ENCODE results near the gene NSD2. TPM values are rescaled to one million over a fixed set of nuclear protein-coding genes. Genes with fewer than 3 reads are reported as not detected.

The NSD2 gene
- total and polyA plus RNA-seq, 2 donors (not counting 1 experiment from before 2014, with no cell fraction given) = 26.6 to 68.4 TPM

DNA sequence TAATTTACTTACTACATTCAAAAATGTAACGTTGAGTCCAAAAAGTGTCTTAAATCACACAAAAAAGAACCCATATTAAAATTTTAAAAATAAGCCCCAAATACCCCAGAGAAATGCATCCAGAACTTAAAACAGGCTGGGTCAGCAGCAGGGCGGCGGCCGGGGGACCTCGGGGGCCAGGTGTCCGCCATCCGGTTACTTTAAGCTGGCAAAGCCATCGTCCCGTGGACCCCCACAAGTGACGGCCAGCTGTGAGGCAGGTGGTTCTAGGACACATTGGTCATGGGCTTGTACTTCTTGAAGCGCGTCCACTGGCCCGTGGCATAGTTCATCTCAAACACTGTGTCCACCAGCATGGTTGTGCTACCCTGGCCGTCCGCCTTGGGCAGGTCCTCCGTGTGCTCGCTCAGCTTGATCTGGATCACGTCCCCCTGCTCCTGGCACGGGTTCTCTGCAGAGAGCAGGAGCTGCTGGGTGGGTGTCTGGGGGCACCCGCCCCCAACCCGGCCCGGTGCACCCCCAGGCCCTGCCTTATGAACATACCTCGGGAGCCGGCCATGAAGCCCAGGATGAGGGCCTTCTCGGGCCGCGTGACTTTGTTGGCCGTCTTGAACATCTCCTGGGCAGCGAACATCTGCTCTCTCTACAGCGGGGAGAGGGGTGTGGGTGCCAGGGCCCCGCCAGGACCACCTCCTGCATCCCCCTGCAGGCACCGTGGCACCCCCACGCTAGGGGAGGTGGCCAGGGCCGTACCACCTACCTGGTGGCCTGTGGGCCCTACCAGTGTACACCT lies 112.1 kb downstream of the NSD2 start:
- no peak for DNase-seq (ENCODE audit: low read depth in 2 of 2)
- no peak overlapping the region for H3K4me3 ChIP-seq (replicated peaks in 1 of 4; ENCODE audit: control extremely low read depth in 1 of 4, insufficient read depth in 1 of 4, low read depth in 3 of 4, low read length in 4 of 4)
- no peaks in the 10 kb centered on the region for H4K20me1 ChIP-seq (ENCODE audit: control insufficient read depth, extremely low read depth, insufficient read depth, low read length)
- H3K79me2 ChIP-seq (ENCODE audit: control insufficient read depth, insufficient read depth, low read length) = no peaks in the 10 kb centered on the region
- no peaks in the 10 kb centered on the region for H3K4me1 ChIP-seq (ENCODE audit: control insufficient read depth, extremely low read depth, insufficient read depth, low read length)
- H3K9me3 ChIP-seq (ENCODE audit: control insufficient read depth, insufficient read depth, low read depth, low read length) = no peaks in the 10 kb centered on the region
- H2AFZ ChIP-seq (ENCODE audit: low read length) = no peak overlapping the region
- H3K36me3 ChIP-seq (ENCODE audit: control insufficient read depth, insufficient read depth, low read length) = peaks cover 49% of the 10 kb centered on the region
- TF ChIP-seq CTCF (conservative IDR thresholded peaks at IDR 0.05 in 1 of 2, IDR thresholded peaks at IDR 0.05 in 1 of 2; ENCODE audit: low read depth in 1 of 2, low read length in 2 of 2) (no peak), EZH2 (IDR thresholded peaks at IDR 0.05; ENCODE audit: low read length, missing control alignments) (no peak)
- no peaks in the 10 kb centered on the region for H3K27me3 ChIP-seq (ENCODE audit: control insufficient read depth, insufficient read depth, low read length)
- H3K9ac ChIP-seq (ENCODE audit: insufficient read depth, low read length) = no peak overlapping the region
- H3K27ac ChIP-seq (ENCODE audit: insufficient read depth, low read length) = no peak overlapping the region
- no peak overlapping the region for H3K4me2 ChIP-seq (ENCODE audit: extremely low read depth, insufficient read depth, low read length)

DNA sequence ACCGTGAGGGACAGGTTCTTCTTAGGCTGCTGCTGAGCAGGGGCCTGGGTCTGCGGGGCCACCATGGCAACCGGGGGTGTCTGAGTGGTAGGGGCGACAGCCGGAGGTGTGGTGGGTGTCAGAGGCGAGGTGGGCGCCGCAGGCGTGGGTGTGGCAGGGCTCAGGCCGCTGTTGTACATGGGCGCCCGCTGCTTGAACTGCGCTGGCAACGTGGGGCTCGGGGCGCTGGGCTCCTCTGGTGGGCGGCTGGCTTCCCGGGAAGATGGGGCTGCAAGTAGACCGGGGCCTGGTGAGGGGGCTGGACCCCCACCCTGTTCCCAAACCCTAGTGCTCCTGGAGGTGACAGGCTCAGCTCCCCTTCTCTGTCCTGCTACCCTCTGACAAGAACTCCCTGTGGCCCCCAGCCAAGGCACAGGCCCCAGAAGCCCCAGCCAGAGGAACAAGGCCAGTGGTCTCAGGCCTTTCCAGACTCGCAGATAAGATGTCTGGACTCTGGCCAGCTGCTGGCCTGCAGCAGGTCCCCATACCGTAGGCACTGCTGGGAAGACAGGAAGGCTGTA lies 112.7 kb downstream of the NSD2 start:
- Histone ChIP-seq H3K4me3 (replicated peaks in 1 of 4; ENCODE audit: control extremely low read depth in 1 of 4, insufficient read depth in 1 of 4, low read depth in 3 of 4, low read length in 4 of 4) (no peak overlapping the region), H3K27ac (ENCODE audit: insufficient read depth, low read length) (no peak overlapping the region), H3K4me2 (ENCODE audit: extremely low read depth, insufficient read depth, low read length) (no peak overlapping the region), H3K9me3 (ENCODE audit: control insufficient read depth, insufficient read depth, low read depth, low read length) (no peaks in the 10 kb centered on the region), H4K20me1 (ENCODE audit: control insufficient read depth, extremely low read depth, insufficient read depth, low read length) (no peaks in the 10 kb centered on the region), H3K9ac (ENCODE audit: insufficient read depth, low read length) (no peak overlapping the region), H3K79me2 (ENCODE audit: control insufficient read depth, insufficient read depth, low read length) (no peaks in the 10 kb centered on the region), H3K4me1 (ENCODE audit: control insufficient read depth, extremely low read depth, insufficient read depth, low read length) (no peaks in the 10 kb centered on the region), H3K27me3 (ENCODE audit: control insufficient read depth, insufficient read depth, low read length) (no peaks in the 10 kb centered on the region), H2AFZ (ENCODE audit: low read length) (no peak overlapping the region), H3K36me3 (ENCODE audit: control insufficient read depth, insufficient read depth, low read length) (peaks cover 46% of the 10 kb centered on the region)
- no peak for TF ChIP-seq CTCF (conservative IDR thresholded peaks at IDR 0.05 in 1 of 2, IDR thresholded peaks at IDR 0.05 in 1 of 2; ENCODE audit: low read depth in 1 of 2, low read length in 2 of 2)
- no peak for DNase-seq (ENCODE audit: low read depth in 2 of 2)

DNA sequence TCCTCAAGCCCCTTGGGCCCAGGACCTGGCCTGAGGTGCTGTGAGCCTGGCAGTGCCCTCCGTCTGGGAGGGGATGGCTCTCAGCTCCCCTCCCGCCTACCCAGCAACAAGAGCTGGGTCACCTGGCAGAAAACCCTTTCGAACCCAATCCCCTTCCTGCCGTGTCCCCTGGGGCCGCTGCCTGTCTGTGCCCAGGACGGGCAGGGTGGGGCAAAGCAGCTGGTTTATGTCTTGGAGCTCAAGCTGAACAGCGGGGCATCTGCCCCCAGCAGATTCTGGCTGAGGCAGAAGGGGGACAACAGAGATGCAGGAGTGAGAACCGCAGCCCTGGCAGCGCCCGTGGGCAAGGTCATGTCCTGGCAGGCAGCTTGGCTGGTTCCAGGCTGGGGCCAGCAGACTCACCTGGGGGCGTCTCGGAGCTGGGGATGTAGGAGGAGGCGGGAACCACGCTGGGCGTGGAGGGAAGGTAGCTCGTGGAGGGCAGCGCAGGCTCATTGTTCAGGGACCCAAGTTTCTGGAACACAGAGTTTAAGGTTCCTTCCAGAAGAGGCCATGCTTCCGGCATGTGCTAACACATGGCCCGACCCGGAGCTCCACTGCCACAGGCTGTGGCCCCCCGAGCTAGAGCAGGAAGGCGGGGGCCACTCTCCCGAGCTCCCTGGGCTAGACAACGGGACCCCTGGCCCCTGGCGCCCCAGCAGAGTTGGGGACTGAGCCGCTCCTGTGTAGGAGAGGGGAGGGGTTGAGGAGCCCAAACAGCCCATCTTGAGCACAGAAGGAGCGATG lies 113.4 kb downstream of the NSD2 start:
- Histone ChIP-seq H3K36me3 (ENCODE audit: control insufficient read depth, insufficient read depth, low read length) (peaks cover 43% of the 10 kb centered on the region), H4K20me1 (ENCODE audit: control insufficient read depth, extremely low read depth, insufficient read depth, low read length) (no peaks in the 10 kb centered on the region)

More for the DNA sequence above, 113.4 kb downstream of the NSD2 start:
- no peak for TF ChIP-seq CTCF (conservative IDR thresholded peaks at IDR 0.05 in 1 of 2, IDR thresholded peaks at IDR 0.05 in 1 of 2; ENCODE audit: low read depth in 1 of 2, low read length in 2 of 2)
- no peak for TF ChIP-seq EZH2 (IDR thresholded peaks at IDR 0.05; ENCODE audit: low read length, missing control alignments)
- Histone ChIP-seq H3K9me3 (ENCODE audit: control insufficient read depth, insufficient read depth, low read depth, low read length) (no peaks in the 10 kb centered on the region), H3K4me1 (ENCODE audit: control insufficient read depth, extremely low read depth, insufficient read depth, low read length) (no peaks in the 10 kb centered on the region), H3K27ac (ENCODE audit: insufficient read depth, low read length) (no peak overlapping the region), H3K4me2 (ENCODE audit: extremely low read depth, insufficient read depth, low read length) (no peak overlapping the region), H2AFZ (ENCODE audit: low read length) (no peak overlapping the region), H3K79me2 (ENCODE audit: control insufficient read depth, insufficient read depth, low read length) (no peaks in the 10 kb centered on the region), H3K4me3 (replicated peaks in 1 of 4; ENCODE audit: control extremely low read depth in 1 of 4, insufficient read depth in 1 of 4, low read depth in 3 of 4, low read length in 4 of 4) (no peak overlapping the region), H3K9ac (ENCODE audit: insufficient read depth, low read length) (no peak overlapping the region), H3K27me3 (ENCODE audit: control insufficient read depth, insufficient read depth, low read length) (no peaks in the 10 kb centered on the region)
- DNase-seq (ENCODE audit: low read depth in 2 of 2) = no peak

All from fibroblast of lung (primary cell).